GM12864 (cell line): Measurements from ENCODE around the gene ZACN.
"Not testable (repeated sequence)": the region's sequence is repeated elsewhere in the genome, so short reads cannot be mapped to it uniquely, and the experiment has no call there.

ENCODE experiments used
- DNase-seq: peaks from one replicate; pipeline ENCODE4 v3.0.0-alpha.2; 2011; ENCODE audit warnings: low read depth
- H3K4me3 ChIP-seq: 2 replicates; pipeline ENCODE4 v1.5.1; 2011; ENCODE audit warnings: mild to moderate bottlenecking, low read depth, low read length, control low read depth
- TF ChIP-seq, protein P1 (sequence below): IDR thresholded peaks from 2 replicates; pipeline ENCODE4 v1.5.1; 2011; ENCODE audit warnings: low read depth, mild to moderate bottlenecking, moderate library complexity, low read length, control low read depth, inconsistent platforms; ENCODE audit errors: missing control alignments

ZACN gene

DNA sequence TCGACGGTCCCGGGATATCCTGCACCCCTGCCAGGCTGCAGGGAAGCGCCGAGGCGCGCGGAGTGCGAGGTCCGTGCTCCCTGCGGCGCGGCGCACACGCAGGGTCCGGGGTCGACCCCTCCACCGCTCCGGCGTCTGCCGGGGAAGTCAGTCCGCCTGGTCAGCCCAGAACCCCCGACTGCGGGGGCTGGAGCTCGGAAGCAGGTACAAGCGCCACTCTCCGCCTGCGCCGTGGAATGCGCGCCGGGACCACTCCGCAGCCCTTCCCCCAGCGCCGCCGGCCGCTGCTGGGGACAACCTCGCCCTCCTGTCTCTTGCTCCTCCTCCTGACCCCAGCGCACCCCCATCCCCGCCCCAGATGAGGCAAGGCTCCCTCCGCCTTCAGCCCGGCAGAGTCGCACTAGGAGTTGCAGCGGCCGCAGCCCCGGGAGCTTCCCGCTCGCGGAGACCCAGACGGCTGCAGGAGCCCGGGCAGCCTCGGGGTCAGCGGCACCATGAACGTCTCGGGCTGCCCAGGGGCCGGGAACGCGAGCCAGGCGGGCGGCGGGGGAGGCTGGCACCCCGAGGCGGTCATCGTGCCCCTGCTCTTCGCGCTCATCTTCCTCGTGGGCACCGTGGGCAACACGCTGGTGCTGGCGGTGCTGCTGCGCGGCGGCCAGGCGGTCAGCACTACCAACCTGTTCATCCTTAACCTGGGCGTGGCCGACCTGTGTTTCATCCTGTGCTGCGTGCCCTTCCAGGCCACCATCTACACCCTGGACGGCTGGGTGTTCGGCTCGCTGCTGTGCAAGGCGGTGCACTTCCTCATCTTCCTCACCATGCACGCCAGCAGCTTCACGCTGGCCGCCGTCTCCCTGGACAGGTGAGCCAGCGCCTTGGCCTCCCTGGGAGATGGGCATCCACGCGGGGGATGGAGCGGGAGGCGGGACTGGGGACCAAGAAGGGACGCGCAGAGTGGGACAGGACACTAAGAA is 4.3 kb upstream of the ZACN start, which contains the start of gene GALR2:
Gene GALR2, plus strand, starts transcription at position 392 of the 974 bp plus-strand sequence. Its CDS starts 103 bp downstream, at position 495.
- TF ChIP-seq, protein P1, sequence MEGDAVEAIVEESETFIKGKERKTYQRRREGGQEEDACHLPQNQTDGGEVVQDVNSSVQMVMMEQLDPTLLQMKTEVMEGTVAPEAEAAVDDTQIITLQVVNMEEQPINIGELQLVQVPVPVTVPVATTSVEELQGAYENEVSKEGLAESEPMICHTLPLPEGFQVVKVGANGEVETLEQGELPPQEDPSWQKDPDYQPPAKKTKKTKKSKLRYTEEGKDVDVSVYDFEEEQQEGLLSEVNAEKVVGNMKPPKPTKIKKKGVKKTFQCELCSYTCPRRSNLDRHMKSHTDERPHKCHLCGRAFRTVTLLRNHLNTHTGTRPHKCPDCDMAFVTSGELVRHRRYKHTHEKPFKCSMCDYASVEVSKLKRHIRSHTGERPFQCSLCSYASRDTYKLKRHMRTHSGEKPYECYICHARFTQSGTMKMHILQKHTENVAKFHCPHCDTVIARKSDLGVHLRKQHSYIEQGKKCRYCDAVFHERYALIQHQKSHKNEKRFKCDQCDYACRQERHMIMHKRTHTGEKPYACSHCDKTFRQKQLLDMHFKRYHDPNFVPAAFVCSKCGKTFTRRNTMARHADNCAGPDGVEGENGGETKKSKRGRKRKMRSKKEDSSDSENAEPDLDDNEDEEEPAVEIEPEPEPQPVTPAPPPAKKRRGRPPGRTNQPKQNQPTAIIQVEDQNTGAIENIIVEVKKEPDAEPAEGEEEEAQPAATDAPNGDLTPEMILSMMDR = no peak
- no peak for DNase-seq
- no peak within 1 kb of the TSS for H3K4me3 ChIP-seq

DNA sequence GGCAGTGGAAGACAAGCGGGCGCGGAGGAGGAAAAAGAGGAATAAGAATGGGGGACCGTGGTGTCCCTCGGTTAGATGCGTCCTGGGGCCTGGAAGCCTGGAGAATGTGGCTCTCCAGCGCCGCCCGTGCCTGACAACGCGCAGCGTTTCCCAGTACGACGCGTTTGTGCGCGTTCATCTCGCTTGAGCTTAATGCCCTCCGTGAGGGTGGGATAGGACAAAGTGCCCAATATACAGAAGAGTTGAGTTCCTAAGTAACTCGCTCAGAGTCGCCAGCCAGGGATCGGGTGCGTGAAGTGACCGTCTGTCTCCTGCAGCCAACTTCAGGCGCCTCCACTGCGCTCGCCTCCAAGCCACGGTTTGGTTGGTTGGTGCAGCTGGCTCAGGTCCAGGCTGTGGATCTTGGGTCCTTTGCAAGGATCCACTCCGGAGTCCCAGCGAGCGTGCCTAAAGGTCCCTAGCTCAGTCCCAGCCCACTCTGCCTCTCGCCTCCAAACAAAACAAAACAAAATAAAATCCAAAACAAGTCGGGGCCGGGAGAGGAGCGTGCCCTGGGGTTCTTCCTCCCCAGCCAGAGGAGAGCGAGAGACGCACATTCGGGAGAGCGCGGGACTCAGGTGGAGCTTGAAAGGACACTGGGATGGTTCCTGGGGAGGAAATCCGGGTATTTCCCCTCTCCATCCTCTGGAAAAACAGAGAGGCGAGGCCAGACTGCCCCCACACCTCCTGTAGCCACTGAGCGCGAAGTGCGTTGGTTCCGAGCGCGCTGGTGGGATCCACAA is 3.4 kb upstream of the ZACN start:
- DNase-seq = no peak
- H3K4me3 ChIP-seq = no peak overlapping the region
- TF ChIP-seq, protein P1 = no peak

DNA sequence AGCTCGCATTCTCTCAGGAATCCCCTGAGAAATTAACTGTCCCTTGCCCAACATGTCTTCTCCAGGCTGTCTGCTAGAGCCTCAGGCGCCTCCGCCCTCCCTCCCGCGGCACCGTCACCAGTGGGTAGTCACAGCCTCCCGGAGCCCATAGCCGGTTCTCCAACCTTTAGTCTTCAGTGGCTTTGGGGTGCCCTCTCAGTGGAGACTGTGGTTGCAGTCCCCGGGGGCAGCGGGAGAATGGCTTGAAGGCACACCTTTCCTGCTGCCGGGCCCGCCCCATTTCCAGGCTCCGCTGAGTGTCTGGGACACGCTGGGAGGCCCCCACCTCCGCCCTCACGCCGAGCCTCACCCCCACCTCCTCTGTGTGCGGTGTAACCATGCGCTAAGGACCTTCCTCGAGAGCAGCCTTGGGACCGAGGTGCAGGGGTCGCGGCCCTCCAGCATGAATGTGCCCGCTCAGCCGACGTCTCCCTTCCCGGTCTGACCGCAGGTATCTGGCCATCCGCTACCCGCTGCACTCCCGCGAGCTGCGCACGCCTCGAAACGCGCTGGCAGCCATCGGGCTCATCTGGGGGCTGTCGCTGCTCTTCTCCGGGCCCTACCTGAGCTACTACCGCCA is 2.7 kb upstream of the ZACN start:
- H3K4me3 ChIP-seq = no peak overlapping the region
- DNase-seq = no peak
- TF ChIP-seq, protein P1 = no peak

DNA sequence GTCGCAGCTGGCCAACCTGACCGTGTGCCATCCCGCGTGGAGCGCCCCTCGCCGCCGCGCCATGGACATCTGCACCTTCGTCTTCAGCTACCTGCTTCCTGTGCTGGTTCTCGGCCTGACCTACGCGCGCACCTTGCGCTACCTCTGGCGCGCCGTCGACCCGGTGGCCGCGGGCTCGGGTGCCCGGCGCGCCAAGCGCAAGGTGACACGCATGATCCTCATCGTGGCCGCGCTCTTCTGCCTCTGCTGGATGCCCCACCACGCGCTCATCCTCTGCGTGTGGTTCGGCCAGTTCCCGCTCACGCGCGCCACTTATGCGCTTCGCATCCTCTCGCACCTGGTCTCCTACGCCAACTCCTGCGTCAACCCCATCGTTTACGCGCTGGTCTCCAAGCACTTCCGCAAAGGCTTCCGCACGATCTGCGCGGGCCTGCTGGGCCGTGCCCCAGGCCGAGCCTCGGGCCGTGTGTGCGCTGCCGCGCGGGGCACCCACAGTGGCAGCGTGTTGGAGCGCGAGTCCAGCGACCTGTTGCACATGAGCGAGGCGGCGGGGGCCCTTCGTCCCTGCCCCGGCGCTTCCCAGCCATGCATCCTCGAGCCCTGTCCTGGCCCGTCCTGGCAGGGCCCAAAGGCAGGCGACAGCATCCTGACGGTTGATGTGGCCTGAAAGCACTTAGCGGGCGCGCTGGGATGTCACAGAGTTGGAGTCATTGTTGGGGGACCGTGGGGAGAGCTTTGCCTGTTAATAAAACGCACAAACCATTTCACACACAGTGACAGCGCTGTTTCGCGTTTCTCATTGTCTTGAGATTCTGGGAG is 2.0 kb upstream of the ZACN start:
- H3K4me3 ChIP-seq = no peak overlapping the region
- TF ChIP-seq, protein P1 = no peak
- DNase-seq = no peak

DNA sequence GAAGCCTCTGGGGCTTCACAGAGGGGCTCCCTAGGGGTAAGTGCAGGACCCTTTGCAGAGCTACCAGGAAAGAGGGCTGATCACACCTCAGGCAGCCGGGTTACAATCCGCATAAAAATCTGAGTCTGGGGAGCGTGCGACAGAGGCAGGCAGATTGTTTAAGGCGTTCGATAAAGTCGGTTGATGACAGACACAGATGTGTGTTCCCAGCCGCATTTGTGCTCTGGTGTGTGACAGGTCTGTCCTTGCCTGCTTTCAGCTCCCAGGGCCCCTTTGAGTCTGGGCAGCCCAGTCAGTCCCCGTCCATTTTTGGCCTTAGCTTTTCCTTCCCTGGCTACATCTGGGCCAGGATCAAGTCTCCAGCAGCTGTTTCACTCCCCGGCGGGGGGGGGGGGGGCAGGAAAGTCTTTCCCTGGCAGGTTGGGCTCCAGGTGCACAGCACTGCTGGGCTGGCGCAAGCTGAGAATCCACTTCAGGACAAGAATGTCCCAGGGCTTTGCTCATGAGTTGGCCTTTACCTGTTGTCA is 1.3 kb upstream of the ZACN start:
- H3K4me3 ChIP-seq = no peak overlapping the region
- TF ChIP-seq, protein P1 = no peak
- no peak for DNase-seq

DNA sequence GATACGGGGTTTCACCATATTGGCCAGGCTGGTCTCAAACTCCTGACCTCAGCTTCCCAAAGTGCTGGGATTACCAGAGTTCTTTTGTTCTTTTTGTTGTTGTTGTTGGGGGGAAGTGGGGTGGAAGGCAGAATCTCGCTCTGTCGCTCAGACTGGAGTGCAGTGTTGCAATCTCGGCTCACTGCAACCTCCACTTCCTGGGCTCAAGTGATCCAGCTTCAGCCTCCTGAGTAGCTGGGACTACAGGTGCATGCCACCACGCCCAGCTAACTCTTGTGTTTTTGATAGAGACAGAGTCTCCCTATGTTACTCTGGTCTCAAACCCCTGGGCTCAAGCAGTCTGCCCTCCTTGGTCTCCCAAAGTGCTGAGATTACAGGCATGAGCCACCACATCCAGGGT is 612 bp upstream of the ZACN start:
- H3K4me3 ChIP-seq, DNase-seq: not testable (repeated sequence)
